Activated naive CD8-positive, alpha-beta T cell treated with anti-CD3 and anti-CD28 coated beads, Interleukin-2, amount 10 ng/mL, durations not matched to agents 7 days and 5 days (primary cell): Measurements from ENCODE around the gene TSC2. TPM values are rescaled to one million over a fixed set of nuclear protein-coding genes. Genes with fewer than 3 reads are reported as not detected.
"Not testable (repeated sequence)": the region's sequence is repeated elsewhere in the genome, so short reads cannot be mapped to it uniquely, and the experiment has no call there.

ENCODE experiments used
- ATAC-seq: fragments of 150-1000 bp; cut with Tn5 transposase; one replicate; pipeline ENCODE4 v1.10.0; 2021; ENCODE audit warnings: low read depth, moderate library complexity
- POLR2A ChIA-PET: fragments of 350-600 bp; sonication (Branson Sonifier 250); formaldehyde crosslinking; loops from one replicate; lab custom pipeline; 2021; ENCODE audit warnings: antibody characterized with exemption; lab: Charles Lee
- DNase-seq: peaks from one replicate; pipeline ENCODE4 v3.0.0; 2021
- H3K27ac Mint-ChIP-seq: one replicate; pipeline ENCODE4 v1.8.0; 2022; ENCODE audit warnings: mild to moderate bottlenecking, mixed read lengths
- H3K27me3 Mint-ChIP-seq: one replicate; pipeline ENCODE4 v1.8.0; 2022; ENCODE audit warnings: mild to moderate bottlenecking, moderate library complexity, mixed read lengths
- H3K36me3 Mint-ChIP-seq: one replicate; pipeline ENCODE4 v1.8.0; 2021; ENCODE audit warnings: mild to moderate bottlenecking, mixed read lengths
- H3K4me1 Mint-ChIP-seq: one replicate; pipeline ENCODE4 v1.8.0; 2021; ENCODE audit warnings: mixed read lengths
- H3K4me3 Mint-ChIP-seq: one replicate; pipeline ENCODE4 v1.8.0; 2022; ENCODE audit warnings: mild to moderate bottlenecking, moderate library complexity, mixed read lengths
- H3K9me3 Mint-ChIP-seq: one replicate; pipeline ENCODE4 v1.8.0; 2021; ENCODE audit warnings: mixed read lengths
- microRNA-seq: library from miRNA; unstranded; fragments of <30 nt; microRNA quantifications from one replicate; pipeline ENCODE4 v1.2.0, GENCODE V29; 2022
- total RNA-seq, 2 experiments: library from RNA; stranded (reverse); gene quantifications; one replicate each; pipeline ENCODE4 v1.2.3, GENCODE V29; 2021

Gene TSC2
- total RNA-seq, 2 experiments from 2014 or later = 113 to 125 TPM

GRCh38 chr16:2133797-2134196 lies 86.0 kb downstream of the TSC2 start:
- DNase-seq, H3K9me3 Mint-ChIP-seq, H3K27me3 Mint-ChIP-seq, H3K4me1 Mint-ChIP-seq, POLR2A ChIA-PET, H3K4me3 Mint-ChIP-seq, ATAC-seq, H3K27ac Mint-ChIP-seq, H3K36me3 Mint-ChIP-seq: not testable (repeated sequence)

- POLR2A ChIA-PET, ATAC-seq: not testable (repeated sequence)
Measured at GRCh38 chr16:2135071-2135470, 87.3 kb downstream of the TSC2 start.

GRCh38 chr16:2135770-2136490 lies 88.1 kb downstream of the TSC2 start, which contains the start of gene PKD1:
Gene PKD1, minus strand, starts transcription at chr16:2135898. Its CDS starts 209 bp downstream, at chr16:2135689.
- Mint-ChIP-seq H3K27ac (peak within 1 kb of the TSS; percentile 93), H3K4me3 (peak within 1 kb of the TSS; percentile 95)
- peak; percentile 100 for DNase-seq
- POLR2A ChIA-PET = interaction anchor here (1.0 to 1.6 kb wide), 4 partner anchors 19 to 171 kb away, joined by 3 to 8 read pairs (median 5); partner anchors contain the start of genes RPS2 and TRAF7
- H3K36me3 Mint-ChIP-seq, H3K9me3 Mint-ChIP-seq, H3K4me1 Mint-ChIP-seq, H3K27me3 Mint-ChIP-seq: not testable (repeated sequence)
- peak; percentile 82 for ATAC-seq

More at GRCh38 chr16:2135071-2135470, 87.3 kb downstream of the TSC2 start:
- H3K27ac Mint-ChIP-seq, DNase-seq, H3K4me1 Mint-ChIP-seq, H3K9me3 Mint-ChIP-seq, H3K36me3 Mint-ChIP-seq, H3K27me3 Mint-ChIP-seq: not testable (repeated sequence)
- H3K4me3 Mint-ChIP-seq = peak overlapping the region; percentile 86

Small RNAs within 50 kb of the gene (microRNA-seq; reads per million reads assigned to microRNA genes)
- gene MIR1225 (2.1 reads per million), gene MIR3180-5 (not detected), gene MIR4516 (not detected), gene MIR6511B1 (not detected)

Other genes with a start within 250 kb of the TSC2 start
- 10 to 100 TPM; 48.7 to 51.6 TPM for gene HAGH, start 221.2 kb upstream of the TSC2 start, total RNA-seq
- 10 to 100 TPM; 12.0 to 12.2 TPM for gene FAHD1, start 220.8 kb upstream of the TSC2 start, total RNA-seq
- not detected for gene MEIOB, start 175.8 kb upstream of the TSC2 start, total RNA-seq
- not detected for gene HS3ST6, start 129.6 kb upstream of the TSC2 start, total RNA-seq
- gene MSRB1, start 104.8 kb upstream of the TSC2 start, total RNA-seq = 10 to 100 TPM; 12.0 to 12.5 TPM
- gene RPL3L, start 93.3 kb upstream of the TSC2 start, total RNA-seq = not detected
- 100 to 1,000 TPM; 108 to 115 TPM for gene NDUFB10, start 88.4 kb upstream of the TSC2 start, total RNA-seq
- 1,000 to 10,000 TPM; 2,404 to 2,409 TPM for gene RPS2, start 83.2 kb upstream of the TSC2 start, total RNA-seq
- not detected for gene RNF151, start 81.1 kb upstream of the TSC2 start, total RNA-seq
- 10 to 100 TPM; 29.4 to 30.7 TPM for gene TBL3, start 75.9 kb upstream of the TSC2 start, total RNA-seq
- 1 to 10 TPM in 1 of 2 experiments, under 1 TPM in 1; 0.58 to 1.8 TPM for gene NOXO1, start 66.5 kb upstream of the TSC2 start, total RNA-seq
- 10 to 100 TPM; 28.8 to 31.9 TPM for gene GFER, start 63.8 kb upstream of the TSC2 start, total RNA-seq
- 1 to 10 TPM; 2.0 to 2.2 TPM for gene SYNGR3, start 58.0 kb upstream of the TSC2 start, total RNA-seq
- 10 to 100 TPM; 67.8 to 77.1 TPM for gene ZNF598, start 38.2 kb upstream of the TSC2 start, total RNA-seq
- gene NPW, start 28.2 kb upstream of the TSC2 start, total RNA-seq = under 1 TPM in 1 of 2 experiments, not detected in 1; 0.42 TPM
- 1 to 10 TPM; 4.2 to 4.3 TPM for gene NHERF2, start 21.1 kb upstream of the TSC2 start, total RNA-seq
- gene NTHL1, start 151 bp upstream of the TSC2 start, total RNA-seq = 10 to 100 TPM; 19.4 to 20.7 TPM
- 10 to 100 TPM; 95.5 to 97.3 TPM for gene PKD1, start 87.9 kb downstream of the TSC2 start, total RNA-seq
- under 1 TPM; 0.40 to 0.69 TPM for gene RAB26, start 100.6 kb downstream of the TSC2 start, total RNA-seq
- gene TRAF7, start 107.8 kb downstream of the TSC2 start, total RNA-seq = 10 to 100 TPM; 50.2 to 51.8 TPM
- 1 to 10 TPM in 1 of 2 experiments, under 1 TPM in 1; 0.88 to 1.1 TPM for gene CASKIN1, start 148.6 kb downstream of the TSC2 start, total RNA-seq
- gene MLST8, start 157.5 kb downstream of the TSC2 start, total RNA-seq = 10 to 100 TPM; 32.1 to 33.1 TPM
- gene BRICD5, start 162.9 kb downstream of the TSC2 start, total RNA-seq = 10 to 100 TPM; 17.3 to 18.4 TPM
- 10 to 100 TPM; 22.6 to 23.2 TPM for gene PGP, start 166.9 kb downstream of the TSC2 start, total RNA-seq
- gene E4F1, start 175.6 kb downstream of the TSC2 start, total RNA-seq = 10 to 100 TPM; 34.1 to 34.8 TPM
- 1 to 10 TPM; 2.2 to 3.2 TPM for gene DNASE1L2, start 188.5 kb downstream of the TSC2 start, total RNA-seq
- gene ECI1, start 203.6 kb downstream of the TSC2 start, total RNA-seq = 10 to 100 TPM; 37.4 to 38.0 TPM
- 100 to 1,000 TPM; 212 to 220 TPM for gene RNPS1, start 220.1 kb downstream of the TSC2 start, total RNA-seq